ENCODE measurements around the gene IFI6. TPM values are rescaled to one million over a fixed set of nuclear protein-coding genes. Genes with fewer than 3 reads are reported as not detected.

Gene IFI6, protein sequence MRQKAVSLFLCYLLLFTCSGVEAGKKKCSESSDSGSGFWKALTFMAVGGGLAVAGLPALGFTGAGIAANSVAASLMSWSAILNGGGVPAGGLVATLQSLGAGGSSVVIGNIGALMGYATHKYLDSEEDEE
- total RNA-seq (64.7 and 68.4 TPM in 2 replicates), polyA plus RNA-seq (14.9 and 43.7 TPM in 2 replicates), polyA minus RNA-seq (ENCODE audit: low replicate concordance) (5.5 and 11.9 TPM in 2 replicates)
- 47.0 and 126 TPM in 2 replicates for polyA plus RNA-seq (2012)

DNA sequence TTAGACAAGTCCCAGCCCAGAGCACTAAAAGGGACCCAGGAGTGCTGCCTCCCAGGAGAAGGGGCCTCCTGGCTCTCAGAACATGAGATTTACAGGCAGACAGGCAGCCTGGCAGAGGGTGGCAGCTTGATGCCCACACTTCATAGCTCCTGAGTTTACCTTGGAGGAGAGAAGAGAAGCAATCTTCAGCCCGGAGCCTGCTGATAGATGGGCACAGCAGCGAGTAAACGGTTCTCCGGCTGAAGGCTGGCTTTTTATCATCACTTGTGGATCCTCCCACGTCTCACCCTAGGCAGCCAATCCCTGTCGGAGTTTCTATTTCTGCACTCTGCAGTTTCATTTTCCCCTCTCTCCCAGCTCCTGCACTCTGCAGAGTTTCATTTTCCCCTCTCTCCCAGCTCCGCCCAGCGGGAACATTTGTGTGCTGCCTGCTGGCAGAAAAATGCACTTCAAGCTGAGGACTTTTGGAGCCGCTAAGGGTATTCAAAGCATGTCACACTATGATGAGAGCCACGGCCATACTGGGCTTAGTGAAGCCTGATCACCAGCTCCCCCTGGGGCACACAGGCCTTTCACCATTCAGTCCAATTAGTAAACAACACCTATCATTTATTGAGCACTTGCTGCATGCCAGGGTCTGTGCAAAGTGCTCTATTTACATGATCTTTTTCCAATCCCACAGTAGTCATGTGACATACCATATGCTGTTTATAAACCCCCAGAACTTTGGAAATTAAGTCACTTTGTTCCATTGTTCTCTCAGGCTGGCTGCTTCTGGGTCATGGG is at the start of gene IFI6:
IFI6 (minus strand) TSS at position 229 of the 786 bp plus-strand sequence. CDS start 2,878 bp downstream, outside the sequence.
- Histone ChIP-seq H4K20me1 (ENCODE audit: control insufficient read depth, extremely low read depth, insufficient read depth, low read length) (no peaks in the 10 kb centered on the region), H3K27me3 (ENCODE audit: control insufficient read depth, insufficient read depth, low read length) (no peaks in the 10 kb centered on the region), H3K79me2 (ENCODE audit: control insufficient read depth, insufficient read depth, low read length) (no peaks in the 10 kb centered on the region), H3K9me3 (ENCODE audit: control insufficient read depth, insufficient read depth, low read depth, low read length) (no peaks in the 10 kb centered on the region), H3K9ac (ENCODE audit: insufficient read depth, low read length) (peak within 1 kb of the TSS; percentile 41), H3K4me2 (ENCODE audit: extremely low read depth, insufficient read depth, low read length) (peak within 1 kb of the TSS; percentile 99), H3K4me3 (replicated peaks in 1 of 4; ENCODE audit: control extremely low read depth in 1 of 4, insufficient read depth in 1 of 4, low read depth in 3 of 4, low read length in 4 of 4) (peak within 1 kb of the TSS; percentile 62 to 85 (median 68)), H3K36me3 (ENCODE audit: control insufficient read depth, insufficient read depth, low read length) (no peaks in the 10 kb centered on the region), H3K4me1 (ENCODE audit: control insufficient read depth, extremely low read depth, insufficient read depth, low read length) (peaks cover 13% of the 10 kb centered on the region), H3K27ac (ENCODE audit: insufficient read depth, low read length) (peak within 1 kb of the TSS; percentile 64), H2AFZ (ENCODE audit: low read length) (peak within 1 kb of the TSS; percentile 94)
- DNase-seq (ENCODE audit: low read depth in 2 of 2) = peak; percentile 95 to 96
- no peak for TF ChIP-seq EZH2 (IDR thresholded peaks at IDR 0.05; ENCODE audit: low read length, missing control alignments)
- TF ChIP-seq, protein P1, sequence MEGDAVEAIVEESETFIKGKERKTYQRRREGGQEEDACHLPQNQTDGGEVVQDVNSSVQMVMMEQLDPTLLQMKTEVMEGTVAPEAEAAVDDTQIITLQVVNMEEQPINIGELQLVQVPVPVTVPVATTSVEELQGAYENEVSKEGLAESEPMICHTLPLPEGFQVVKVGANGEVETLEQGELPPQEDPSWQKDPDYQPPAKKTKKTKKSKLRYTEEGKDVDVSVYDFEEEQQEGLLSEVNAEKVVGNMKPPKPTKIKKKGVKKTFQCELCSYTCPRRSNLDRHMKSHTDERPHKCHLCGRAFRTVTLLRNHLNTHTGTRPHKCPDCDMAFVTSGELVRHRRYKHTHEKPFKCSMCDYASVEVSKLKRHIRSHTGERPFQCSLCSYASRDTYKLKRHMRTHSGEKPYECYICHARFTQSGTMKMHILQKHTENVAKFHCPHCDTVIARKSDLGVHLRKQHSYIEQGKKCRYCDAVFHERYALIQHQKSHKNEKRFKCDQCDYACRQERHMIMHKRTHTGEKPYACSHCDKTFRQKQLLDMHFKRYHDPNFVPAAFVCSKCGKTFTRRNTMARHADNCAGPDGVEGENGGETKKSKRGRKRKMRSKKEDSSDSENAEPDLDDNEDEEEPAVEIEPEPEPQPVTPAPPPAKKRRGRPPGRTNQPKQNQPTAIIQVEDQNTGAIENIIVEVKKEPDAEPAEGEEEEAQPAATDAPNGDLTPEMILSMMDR (conservative IDR thresholded peaks at IDR 0.05 in 1 of 2, IDR thresholded peaks at IDR 0.05 in 1 of 2; ENCODE audit: low read depth in 1 of 2, low read length in 2 of 2) = peak; percentile 40 to 53

DNA sequence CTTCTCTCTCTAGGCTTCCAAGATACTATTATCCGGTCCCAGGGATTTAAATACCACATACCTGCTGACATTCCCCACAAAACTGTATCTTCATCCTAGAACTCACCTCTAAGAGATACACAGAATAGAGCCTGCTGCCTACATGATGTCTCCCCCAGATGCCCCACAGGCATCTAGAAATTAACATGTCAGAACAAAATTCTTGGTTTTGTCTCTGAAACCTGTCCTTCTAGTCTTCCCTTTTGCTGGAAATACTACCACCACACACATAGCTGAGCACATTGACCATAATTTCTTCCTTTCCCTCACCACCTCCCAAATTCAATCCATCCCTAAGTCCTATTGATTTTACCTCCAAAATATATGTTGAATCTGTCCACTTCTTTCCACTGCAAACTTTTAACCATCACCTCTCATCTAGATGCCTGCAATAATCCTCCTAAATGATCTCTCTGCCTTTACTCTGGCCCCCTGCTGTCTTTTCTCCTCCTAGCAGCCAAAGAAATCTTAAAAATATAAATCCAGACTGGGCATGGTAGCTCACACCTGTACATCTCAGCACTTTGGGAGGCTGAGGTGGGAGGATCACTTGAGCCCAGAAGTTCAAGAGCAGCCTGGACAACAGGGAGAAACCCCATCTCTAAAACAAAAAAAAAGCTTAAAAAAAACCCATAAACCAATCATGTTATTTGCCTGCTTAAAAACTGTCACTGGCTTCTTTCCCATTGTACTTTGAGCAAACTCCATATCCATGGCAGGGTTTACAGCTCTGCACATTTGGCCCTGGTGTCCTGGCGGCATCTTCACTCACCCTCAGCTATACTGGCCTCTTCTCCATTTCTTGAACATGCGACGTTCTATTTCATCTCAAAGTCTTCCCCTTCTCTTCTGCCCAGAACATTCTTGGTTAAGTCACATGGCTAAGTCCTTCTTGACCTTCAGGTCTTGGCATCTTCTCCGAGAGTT is 47.6 kb upstream of the IFI6 start:
- H3K36me3 ChIP-seq (ENCODE audit: control insufficient read depth, insufficient read depth, low read length) = no peaks in the 10 kb centered on the region
- H3K79me2 ChIP-seq (ENCODE audit: control insufficient read depth, insufficient read depth, low read length) = no peaks in the 10 kb centered on the region
- DNase-seq (ENCODE audit: low read depth in 2 of 2) = peak in 1 of 2 donors; percentile 31
- no peaks in the 10 kb centered on the region for H4K20me1 ChIP-seq (ENCODE audit: control insufficient read depth, extremely low read depth, insufficient read depth, low read length)
- peaks cover 10% of the 10 kb centered on the region for H3K27me3 ChIP-seq (ENCODE audit: control insufficient read depth, insufficient read depth, low read length)
- no peak overlapping the region for H3K27ac ChIP-seq (ENCODE audit: insufficient read depth, low read length)
- no peaks in the 10 kb centered on the region for H3K9me3 ChIP-seq (ENCODE audit: control insufficient read depth, insufficient read depth, low read depth, low read length)
- no peak overlapping the region for H3K4me2 ChIP-seq (ENCODE audit: extremely low read depth, insufficient read depth, low read length)
- H2AFZ ChIP-seq (ENCODE audit: low read length) = no peak overlapping the region
- no peaks in the 10 kb centered on the region for H3K4me1 ChIP-seq (ENCODE audit: control insufficient read depth, extremely low read depth, insufficient read depth, low read length)
- H3K9ac ChIP-seq (ENCODE audit: insufficient read depth, low read length) = no peak overlapping the region
- H3K4me3 ChIP-seq (replicated peaks in 1 of 4; ENCODE audit: control extremely low read depth in 1 of 4, insufficient read depth in 1 of 4, low read depth in 3 of 4, low read length in 4 of 4) = no peak overlapping the region
- TF ChIP-seq, protein P1 (conservative IDR thresholded peaks at IDR 0.05 in 1 of 2, IDR thresholded peaks at IDR 0.05 in 1 of 2; ENCODE audit: low read depth in 1 of 2, low read length in 2 of 2) = peak; percentile 51 to 53
- TF ChIP-seq EZH2 (IDR thresholded peaks at IDR 0.05; ENCODE audit: low read length, missing control alignments) = no peak

Measured in fibroblast of lung (primary cell).